Endothelial cell (in vitro differentiated cells): ENCODE data around the gene GLB1L2. TPM values are rescaled to one million over a fixed set of nuclear protein-coding genes. Genes with fewer than 3 reads are reported as not detected.

Source experiments
- DNase-seq: peaks from one replicate; pipeline ENCODE4 v3.0.0; 2021; ENCODE audit warnings: low spot score
- H3K27ac Mint-ChIP-seq: one replicate; pipeline ENCODE4 v1.8.0; 2021; ENCODE audit warnings: mixed read lengths, inconsistent platforms; ENCODE audit not compliant: unreplicated experiment
- H3K27me3 Mint-ChIP-seq: one replicate; pipeline ENCODE4 v1.8.0; 2021; ENCODE audit warnings: mild to moderate bottlenecking, moderate library complexity, mixed read lengths, inconsistent platforms; ENCODE audit not compliant: unreplicated experiment
- H3K36me3 Mint-ChIP-seq: one replicate; pipeline ENCODE4 v1.8.0; 2021; ENCODE audit warnings: mild to moderate bottlenecking, low read depth, mixed read lengths, inconsistent platforms; ENCODE audit not compliant: unreplicated experiment
- H3K4me1 Mint-ChIP-seq: one replicate; pipeline ENCODE4 v1.8.0; 2021; ENCODE audit warnings: mild to moderate bottlenecking, mixed read lengths, inconsistent platforms; ENCODE audit not compliant: unreplicated experiment
- H3K4me3 Mint-ChIP-seq: one replicate; pipeline ENCODE4 v1.8.0; 2021; ENCODE audit warnings: mild to moderate bottlenecking, mixed read lengths, inconsistent platforms; ENCODE audit not compliant: unreplicated experiment
- H3K9me3 Mint-ChIP-seq: one replicate; pipeline ENCODE4 v1.8.0; 2021; ENCODE audit warnings: mixed read lengths, inconsistent platforms; ENCODE audit not compliant: unreplicated experiment
- total RNA-seq: library from RNA; stranded (reverse); fragmentation: NEBNext Ultra II Directional; extraction: Animal tissue kit (Norgen Biotek cat#: 25700); gene quantifications from one replicate; pipeline ENCODE4 v1.2.1, GENCODE V29; 2021; ENCODE audit not compliant: unreplicated experiment
- TF ChIP-seq, protein P1 (sequence below): fragments of 200-600 bp; sonication (generic); IDR thresholded peaks from one replicate; pipeline ENCODE4 v1.5.0; 2021; ENCODE audit warnings: antibody characterized with exemption; ENCODE audit not compliant: unreplicated experiment

Gene GLB1L2
- total RNA-seq, 1 donor from 2014 or later: 5.0 TPM

DNA sequence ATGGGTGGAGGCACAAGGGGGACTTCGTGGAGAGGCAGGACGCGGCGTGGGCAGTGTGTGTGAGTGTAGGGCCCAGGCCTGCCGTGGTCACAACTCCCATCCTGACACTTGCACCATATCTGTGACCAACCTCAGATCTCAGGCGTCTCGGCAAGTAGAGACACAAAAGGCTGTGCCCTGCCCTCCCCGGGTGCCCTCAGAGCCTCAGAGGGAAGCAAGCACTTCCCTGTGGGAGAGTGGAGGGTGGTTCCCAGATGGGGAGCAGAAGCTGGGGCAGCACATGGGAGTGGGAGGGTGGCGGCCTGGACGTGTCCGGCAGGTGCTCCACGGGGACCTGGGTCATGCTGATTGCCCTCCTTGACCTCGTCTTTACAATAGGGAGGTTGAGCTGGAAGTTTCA, 59.9 kb downstream of the GLB1L2 start:
- Mint-ChIP-seq H3K36me3 (no peaks in the 10 kb centered on the region), H3K4me3 (no peak overlapping the region), H3K27me3 (peaks cover 9% of the 10 kb centered on the region), H3K27ac (no peak overlapping the region), H3K4me1 (peaks cover 6% of the 10 kb centered on the region), H3K9me3 (no peaks in the 10 kb centered on the region)
- DNase-seq: no peak
- TF ChIP-seq, protein P1, sequence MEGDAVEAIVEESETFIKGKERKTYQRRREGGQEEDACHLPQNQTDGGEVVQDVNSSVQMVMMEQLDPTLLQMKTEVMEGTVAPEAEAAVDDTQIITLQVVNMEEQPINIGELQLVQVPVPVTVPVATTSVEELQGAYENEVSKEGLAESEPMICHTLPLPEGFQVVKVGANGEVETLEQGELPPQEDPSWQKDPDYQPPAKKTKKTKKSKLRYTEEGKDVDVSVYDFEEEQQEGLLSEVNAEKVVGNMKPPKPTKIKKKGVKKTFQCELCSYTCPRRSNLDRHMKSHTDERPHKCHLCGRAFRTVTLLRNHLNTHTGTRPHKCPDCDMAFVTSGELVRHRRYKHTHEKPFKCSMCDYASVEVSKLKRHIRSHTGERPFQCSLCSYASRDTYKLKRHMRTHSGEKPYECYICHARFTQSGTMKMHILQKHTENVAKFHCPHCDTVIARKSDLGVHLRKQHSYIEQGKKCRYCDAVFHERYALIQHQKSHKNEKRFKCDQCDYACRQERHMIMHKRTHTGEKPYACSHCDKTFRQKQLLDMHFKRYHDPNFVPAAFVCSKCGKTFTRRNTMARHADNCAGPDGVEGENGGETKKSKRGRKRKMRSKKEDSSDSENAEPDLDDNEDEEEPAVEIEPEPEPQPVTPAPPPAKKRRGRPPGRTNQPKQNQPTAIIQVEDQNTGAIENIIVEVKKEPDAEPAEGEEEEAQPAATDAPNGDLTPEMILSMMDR: no peak

- H3K4me3 Mint-ChIP-seq: no peak overlapping the region
- DNase-seq: no peak
- no peaks in the 10 kb centered on the region for H3K9me3 Mint-ChIP-seq
- H3K4me1 Mint-ChIP-seq: no peaks in the 10 kb centered on the region
- no peaks in the 10 kb centered on the region for H3K36me3 Mint-ChIP-seq
- H3K27ac Mint-ChIP-seq: no peak overlapping the region
- TF ChIP-seq, protein P1: no peak
- H3K27me3 Mint-ChIP-seq: peaks cover 11% of the 10 kb centered on the region
Measured at GRCh38 chr11:134392953-134393615, 61.3 kb downstream of the GLB1L2 start.

DNA sequence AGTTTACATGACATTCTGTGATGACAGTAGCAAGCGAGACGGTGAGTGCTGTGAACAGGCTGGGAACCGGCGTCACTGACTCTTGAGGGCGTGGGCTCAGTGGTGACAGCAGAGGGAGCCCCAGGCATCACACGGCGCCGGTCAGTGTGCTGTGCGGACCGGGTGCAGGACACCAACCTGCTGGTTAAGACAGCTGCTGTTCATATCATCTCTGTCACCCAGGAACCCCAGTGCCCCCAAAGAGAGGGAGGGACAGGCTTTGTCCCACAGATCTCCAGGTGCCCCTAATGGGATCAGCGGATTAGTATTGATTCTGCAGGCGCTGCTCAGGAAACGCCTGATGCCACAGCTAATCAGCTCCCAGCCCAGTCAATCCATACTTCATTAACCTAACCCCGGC, 61.9 kb downstream of the GLB1L2 start:
- H3K27ac Mint-ChIP-seq: no peak overlapping the region
- H3K4me1 Mint-ChIP-seq: no peaks in the 10 kb centered on the region
- TF ChIP-seq, protein P1: no peak
- no peaks in the 10 kb centered on the region for H3K36me3 Mint-ChIP-seq
- no peak overlapping the region for H3K4me3 Mint-ChIP-seq
- H3K27me3 Mint-ChIP-seq: peaks cover 11% of the 10 kb centered on the region
- peak; percentile 31 for DNase-seq
- no peaks in the 10 kb centered on the region for H3K9me3 Mint-ChIP-seq

DNA sequence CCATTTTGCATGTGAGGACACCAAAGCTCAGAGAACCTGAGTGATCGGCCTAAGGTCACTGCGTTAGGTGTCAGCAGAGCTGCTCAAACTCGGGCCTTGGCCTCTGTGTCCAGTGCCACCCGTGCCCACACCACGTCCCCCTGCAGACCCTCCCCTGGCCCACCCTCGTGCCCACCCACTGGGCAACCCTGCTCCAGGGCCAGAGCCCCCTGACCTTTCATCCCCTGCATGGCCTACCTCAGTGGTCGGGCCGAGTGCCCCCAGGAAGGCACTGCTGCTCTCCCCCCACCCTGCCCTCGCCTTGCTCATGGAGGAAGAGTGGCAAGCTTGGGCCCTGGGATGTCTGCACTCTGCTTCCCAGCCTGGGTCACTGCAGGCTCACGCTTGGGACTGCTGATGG, 62.5 kb downstream of the GLB1L2 start:
- Mint-ChIP-seq H3K9me3 (no peaks in the 10 kb centered on the region), H3K27ac (no peak overlapping the region), H3K4me3 (no peak overlapping the region), H3K36me3 (no peaks in the 10 kb centered on the region), H3K27me3 (peaks cover 11% of the 10 kb centered on the region), H3K4me1 (no peaks in the 10 kb centered on the region)
- TF ChIP-seq, protein P1: no peak
- DNase-seq: no peak

GRCh38 chr11:134395002-134395401, 63.2 kb downstream of the GLB1L2 start:
- Mint-ChIP-seq H3K4me3 (no peak overlapping the region), H3K4me1 (no peaks in the 10 kb centered on the region), H3K27ac (no peak overlapping the region), H3K36me3 (no peaks in the 10 kb centered on the region), H3K9me3 (no peaks in the 10 kb centered on the region), H3K27me3 (peaks cover 11% of the 10 kb centered on the region)
- DNase-seq: no peak
- TF ChIP-seq, protein P1: no peak
